NCI-H2081 treated with DMSO at 0.1 percent for 48 hours (cell line): ENCODE measurements around the gene UBAP1.
A peak's percentile ranks its signal among the peaks of the same experiment; 100 is the strongest.
"Not testable (repeated sequence)": the region's sequence is repeated elsewhere in the genome, so short reads cannot be mapped to it uniquely, and the experiment has no call there.

Source experiments
- DNase-seq: peaks from one replicate; lab custom pipeline; 2025; lab: John Stamatoyannopoulos, UW

Gene UBAP1

DNA sequence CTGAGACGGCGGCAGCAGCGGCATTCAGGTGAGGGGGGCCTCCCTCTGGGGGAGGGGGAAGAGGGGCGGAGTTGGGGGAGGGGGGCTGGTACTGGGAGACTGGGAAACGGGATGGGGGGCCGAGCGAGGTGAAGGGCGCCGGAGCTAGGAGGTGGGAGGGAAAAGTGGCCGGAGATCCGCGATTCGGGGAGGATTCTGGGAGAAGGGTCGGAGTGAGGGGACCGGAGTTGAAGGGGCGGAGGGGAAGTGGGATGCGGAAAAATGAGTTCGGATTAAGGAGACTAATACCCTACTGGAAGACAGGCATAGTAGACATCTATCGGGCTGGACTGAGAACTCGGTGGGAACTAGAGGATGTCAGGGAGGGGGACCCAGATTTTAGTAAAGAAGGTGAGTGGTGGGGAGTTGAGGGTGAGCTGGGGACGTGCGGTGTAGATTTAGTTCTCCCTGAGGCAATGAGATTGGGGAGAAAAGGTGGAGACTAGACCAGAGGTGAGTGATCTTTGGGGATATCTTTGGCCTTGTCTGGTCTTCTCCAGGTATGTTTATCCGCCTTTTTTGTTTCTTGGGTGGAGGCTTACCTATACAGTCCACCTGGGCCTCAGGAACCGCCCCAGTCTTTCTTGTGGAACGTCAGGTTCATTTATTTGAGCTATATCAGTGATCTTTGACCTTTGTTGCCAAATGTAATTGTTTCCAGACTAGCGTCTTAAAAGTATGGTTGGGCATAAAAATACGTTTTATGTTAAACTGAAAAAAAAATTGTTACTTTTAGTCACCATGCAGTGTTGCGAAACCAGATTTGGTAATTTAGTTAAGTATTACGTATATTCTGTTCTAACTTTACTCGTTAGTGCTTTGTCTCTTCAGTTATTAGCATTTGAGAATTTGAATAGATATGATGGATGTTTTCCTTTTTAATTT, 632 bp downstream of the UBAP1 start:
- no peak for DNase-seq

- peak; percentile 48 for DNase-seq
Measured at GRCh38 chr9:34185778-34186551, 7.1 kb downstream of the UBAP1 start.

- no peak for DNase-seq
Measured at GRCh38 chr9:34187891-34188240, 9.0 kb downstream of the UBAP1 start.

DNA sequence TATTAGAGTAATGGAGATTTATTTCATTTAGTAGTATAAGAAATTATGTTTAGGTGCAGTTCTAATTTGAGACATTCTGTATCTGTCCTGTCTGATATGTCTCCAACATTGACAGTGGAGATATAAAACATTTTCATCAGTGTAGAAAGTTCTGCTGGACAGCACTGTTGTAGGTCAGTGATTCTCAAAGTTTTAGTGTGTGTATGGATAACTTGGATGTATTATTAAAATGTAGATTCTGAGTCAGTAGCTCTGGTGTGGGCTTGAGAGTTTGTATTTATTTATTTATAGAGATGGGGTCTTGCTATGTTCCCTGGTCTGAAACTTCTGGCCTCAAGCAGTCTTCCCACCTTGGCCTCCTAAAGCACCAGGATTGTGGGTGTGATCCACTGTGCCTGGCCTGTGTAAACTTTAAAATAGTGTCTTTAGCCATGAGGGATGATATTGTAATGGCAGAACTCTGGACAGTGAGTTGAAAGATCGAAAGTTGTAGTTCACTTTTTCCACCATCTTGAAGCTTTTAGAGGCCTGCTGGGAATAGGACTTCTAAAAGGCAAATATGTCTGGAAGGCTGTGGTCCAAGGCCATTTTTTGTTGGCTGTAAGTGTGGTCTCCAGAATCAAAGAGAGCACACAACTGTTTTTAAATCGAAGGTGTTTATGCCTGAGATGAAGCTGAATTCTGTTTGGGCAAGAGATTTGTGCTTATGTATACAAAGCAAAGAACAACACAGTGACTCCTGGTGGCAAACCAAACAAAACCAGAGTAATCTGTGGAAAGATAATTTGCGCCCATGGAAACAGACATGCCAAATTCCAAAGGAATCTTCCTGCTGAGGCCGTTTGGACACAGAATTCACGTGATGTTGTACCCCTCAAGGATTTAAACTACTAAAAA, 12.4 kb downstream of the UBAP1 start:
- DNase-seq: peak; percentile 27

GRCh38 chr9:34195143-34195542, 16.3 kb downstream of the UBAP1 start:
- DNase-seq: no peak

- DNase-seq: not testable (repeated sequence)
Measured at GRCh38 chr9:34197286-34197685, 18.4 kb downstream of the UBAP1 start.

DNA sequence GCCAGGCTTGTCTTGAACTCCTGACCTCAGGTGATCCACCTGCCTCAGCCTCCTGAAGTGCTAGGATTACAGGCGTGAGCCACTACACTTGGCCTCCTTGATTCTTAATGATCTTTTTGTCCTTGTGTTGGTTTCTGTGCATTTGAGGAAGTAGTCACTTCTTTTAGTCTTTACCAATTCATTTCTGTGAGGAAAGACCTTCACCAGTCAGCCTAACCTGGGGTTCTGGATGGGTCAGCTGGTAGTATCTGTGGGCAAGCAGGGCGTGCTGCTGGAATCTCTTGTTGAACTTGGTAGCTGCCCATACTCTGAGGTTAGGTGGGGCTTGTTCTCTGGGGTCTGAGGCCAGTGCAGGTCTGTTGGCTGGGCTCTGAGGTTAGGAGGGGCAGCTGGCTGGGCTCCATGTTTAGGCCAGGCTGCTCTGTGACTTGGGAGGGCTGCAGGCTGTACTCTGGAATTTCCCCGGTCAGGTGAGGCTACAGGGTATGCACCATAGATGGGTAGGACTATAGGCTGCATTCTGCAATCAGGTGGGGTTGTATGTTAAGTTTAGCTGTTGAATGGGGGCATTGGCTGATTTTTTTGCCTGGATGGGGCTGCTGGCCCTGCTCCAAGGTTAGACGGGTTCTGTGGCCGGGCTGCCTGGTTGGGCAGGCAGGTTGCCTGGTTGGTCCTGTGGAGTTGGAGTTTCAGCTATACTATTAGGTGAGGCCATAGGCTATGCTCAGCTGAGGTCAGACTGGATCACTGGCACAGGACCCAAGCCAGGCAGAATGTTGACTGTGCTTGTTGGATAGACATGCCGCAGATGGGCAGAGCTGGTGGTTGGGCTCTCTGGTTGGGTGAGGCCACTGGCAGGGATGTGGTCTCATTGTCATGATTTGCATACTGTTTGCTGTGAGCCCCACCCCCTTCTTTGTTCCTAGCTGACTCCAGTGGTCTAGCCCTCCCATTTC, 19.2 kb downstream of the UBAP1 start:
- no peak for DNase-seq

- DNase-seq: no peak
Measured at GRCh38 chr9:34200092-34200491, 21.2 kb downstream of the UBAP1 start.

GRCh38 chr9:34203275-34203991, 24.6 kb downstream of the UBAP1 start:
- no peak for DNase-seq

GRCh38 chr9:34203992-34204635, 25.3 kb downstream of the UBAP1 start:
- DNase-seq: no peak

DNA sequence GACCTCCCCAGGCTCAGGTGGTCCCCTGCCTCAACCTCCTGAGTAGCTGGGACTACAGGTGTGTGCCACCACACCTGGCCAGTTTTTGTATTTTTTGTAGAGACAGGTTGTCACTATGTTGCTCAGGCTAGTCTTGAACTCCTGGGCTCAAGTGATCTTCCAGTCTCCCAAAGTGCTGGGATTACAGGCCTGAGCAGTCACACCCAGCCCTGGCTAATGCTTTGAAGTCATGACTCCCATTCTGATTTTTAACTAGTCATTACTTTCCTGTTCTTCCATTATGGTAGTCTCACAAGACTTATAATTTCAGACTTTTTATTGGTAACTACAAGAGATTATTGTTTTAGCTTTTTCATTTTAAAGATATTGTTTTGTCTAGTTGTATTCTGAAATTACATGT, 26.3 kb downstream of the UBAP1 start:
- no peak for DNase-seq

DNA sequence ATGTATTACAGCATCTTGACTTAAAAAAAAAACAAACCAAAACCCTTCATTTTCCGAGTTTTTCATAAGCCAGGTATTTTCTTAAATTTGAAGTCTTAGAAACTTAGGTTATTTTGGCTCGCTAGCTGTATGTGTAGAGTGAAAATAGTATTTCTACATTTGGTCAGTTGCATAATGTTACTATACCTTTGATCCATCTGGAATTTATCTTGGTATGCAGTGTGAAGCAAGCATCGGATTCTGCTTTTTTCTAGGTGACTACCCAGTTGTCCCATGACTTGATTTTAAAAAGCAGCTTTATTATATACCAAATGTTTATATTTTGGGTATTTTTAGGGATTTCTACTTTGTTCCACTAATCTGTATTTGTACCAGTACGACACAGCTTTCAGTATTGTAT, 27.7 kb downstream of the UBAP1 start:
- no peak for DNase-seq

GRCh38 chr9:34211395-34211794, 32.6 kb downstream of the UBAP1 start:
- no peak for DNase-seq

GRCh38 chr9:34214354-34215000, 35.6 kb downstream of the UBAP1 start:
- not testable (repeated sequence) for DNase-seq

- DNase-seq: no peak
Measured at GRCh38 chr9:34216325-34216724, 37.5 kb downstream of the UBAP1 start.

GRCh38 chr9:34217015-34217414, 38.2 kb downstream of the UBAP1 start:
- not testable (repeated sequence) for DNase-seq

GRCh38 chr9:34218446-34218845, 39.6 kb downstream of the UBAP1 start:
- DNase-seq: no peak

GRCh38 chr9:34219421-34219820, 40.6 kb downstream of the UBAP1 start:
- DNase-seq: no peak

GRCh38 chr9:34220218-34220617, 41.4 kb downstream of the UBAP1 start:
- no peak for DNase-seq
